GM18526 (cell line): Measurements from ENCODE around the gene AP3B2.

Experiments used
- POLR2A ChIP-seq: IDR thresholded peaks from 3 replicates; pipeline ENCODE4 v1.6.1; 2011; ENCODE audit not compliant: insufficient read length; ENCODE audit errors: extremely low read depth

Gene AP3B2

DNA sequence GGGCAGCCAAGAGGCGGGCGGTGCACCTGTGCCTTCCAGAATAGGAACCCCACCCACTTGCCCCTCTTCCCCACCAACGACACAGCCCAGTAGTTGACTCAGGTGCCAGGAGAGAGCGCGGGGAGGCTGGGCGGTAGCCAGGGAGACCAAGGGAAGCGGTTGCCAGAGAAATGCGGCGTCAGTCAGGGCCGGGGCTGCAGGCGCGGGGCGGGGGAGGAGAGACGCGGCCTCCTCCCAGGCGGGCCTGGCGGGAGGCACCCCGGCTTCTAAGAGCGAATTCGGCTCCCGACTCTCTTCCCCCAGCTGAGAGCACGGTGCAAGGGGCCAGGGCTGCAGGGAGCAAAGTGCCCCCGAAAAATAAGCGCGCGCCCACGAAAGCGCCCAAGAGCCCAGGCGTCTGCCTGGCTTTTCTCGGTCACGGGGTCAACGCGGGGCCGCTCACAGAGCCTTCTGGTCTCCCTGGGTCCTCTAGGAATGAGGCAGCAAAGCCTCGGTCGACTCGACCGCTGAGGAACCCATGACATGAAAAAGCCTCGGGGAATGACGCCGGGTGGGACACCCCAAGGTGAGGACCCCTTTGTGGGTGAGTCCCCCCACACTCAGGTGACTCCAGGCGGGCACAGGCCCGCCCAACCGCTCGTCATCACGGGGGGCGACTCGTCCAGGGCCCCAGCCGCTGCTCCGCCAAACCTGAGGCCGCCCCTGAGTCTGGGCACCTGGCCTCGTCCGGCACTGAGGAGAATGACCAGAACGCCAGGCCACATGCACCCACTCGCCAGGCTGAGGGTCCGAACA is 63.2 kb downstream of the AP3B2 start:
- TF ChIP-seq POLR2A = no peak

DNA sequence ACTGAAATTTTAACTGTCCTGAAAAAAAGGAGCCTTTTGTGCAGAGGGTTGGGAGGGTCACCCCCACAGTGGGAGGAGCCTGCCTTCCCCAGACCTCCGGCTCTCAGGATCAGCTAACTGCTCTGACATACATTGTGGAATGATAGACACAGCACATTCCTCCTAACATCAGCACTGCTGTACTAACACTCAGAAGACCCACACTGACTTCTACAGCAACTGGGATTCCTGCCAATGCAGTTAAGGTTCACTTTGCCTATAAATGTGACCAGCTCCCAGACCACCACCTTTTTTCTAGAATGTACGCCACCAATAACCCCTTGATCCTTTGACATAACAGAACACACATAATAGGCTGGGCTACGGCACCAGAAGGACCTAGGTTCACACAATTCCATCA is 65.7 kb downstream of the AP3B2 start:
- no peak for TF ChIP-seq POLR2A

DNA sequence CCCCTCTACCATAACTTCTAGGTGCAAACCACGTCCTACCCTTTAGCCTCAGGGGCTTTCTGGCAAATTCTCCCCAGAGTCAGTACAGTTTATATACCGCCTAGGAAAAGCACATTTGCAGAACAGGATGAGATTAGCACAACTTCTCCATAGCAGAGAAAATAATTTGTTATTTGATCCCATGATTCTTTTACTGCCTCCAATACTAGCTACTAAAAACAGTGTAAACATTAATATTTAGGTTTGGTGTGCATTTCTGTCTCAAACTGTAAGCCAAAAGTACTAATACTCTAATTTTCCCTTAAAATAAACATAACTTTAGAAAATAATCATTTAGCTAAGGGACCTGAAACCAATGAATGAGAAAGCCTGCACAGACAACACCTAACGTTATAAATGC is 67.0 kb downstream of the AP3B2 start:
- TF ChIP-seq POLR2A = no peak

DNA sequence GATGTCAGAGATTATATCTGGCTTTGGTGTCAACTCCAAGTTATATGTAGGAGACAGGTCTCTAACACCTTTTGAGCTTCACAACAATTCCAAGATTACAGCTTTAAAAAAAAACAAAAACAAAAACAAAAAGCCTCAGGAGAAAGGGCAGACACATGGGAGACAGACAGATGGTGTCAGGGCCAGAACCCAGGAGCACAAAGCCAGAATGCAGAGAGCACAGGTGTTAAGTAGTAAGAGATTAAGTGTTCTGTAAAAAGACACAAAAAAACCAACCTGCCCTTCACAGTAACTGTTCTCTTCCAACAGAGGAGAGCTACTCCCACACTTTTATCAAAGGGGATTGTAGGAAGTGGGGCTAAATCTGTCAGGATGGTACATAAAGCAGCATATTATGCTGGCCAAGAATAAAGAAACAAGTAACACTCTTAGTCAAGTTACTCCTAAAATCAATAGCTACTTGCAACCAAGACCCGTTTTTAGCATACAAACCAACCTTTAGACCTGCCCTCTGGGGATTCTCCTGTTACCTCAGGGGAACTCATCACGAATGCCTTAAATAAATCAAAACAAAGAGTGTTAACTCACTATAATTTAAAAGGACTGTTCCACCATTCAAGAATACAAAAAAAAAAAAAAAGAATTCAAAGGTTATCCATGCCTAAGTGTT is 68.4 kb downstream of the AP3B2 start:
- TF ChIP-seq POLR2A = no peak

DNA sequence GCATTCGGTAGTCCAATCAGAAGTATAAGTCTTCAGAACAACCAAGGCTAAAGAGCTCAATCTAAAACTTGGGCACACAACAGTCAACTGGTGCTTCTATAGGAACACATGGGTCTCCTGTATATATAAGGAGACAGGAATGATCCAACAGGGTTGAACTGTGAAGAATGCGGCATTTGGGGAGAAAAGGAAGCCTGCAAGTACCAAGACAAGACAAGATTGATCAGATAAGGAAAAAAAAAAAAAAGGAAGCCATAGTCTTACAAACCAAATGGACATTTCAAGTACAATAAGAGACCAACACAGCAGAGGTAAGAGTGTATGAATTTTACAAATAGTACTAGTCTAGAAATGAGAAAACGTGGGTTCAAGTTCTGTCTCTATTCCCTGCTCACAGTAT is 69.0 kb downstream of the AP3B2 start:
- TF ChIP-seq POLR2A = no peak

DNA sequence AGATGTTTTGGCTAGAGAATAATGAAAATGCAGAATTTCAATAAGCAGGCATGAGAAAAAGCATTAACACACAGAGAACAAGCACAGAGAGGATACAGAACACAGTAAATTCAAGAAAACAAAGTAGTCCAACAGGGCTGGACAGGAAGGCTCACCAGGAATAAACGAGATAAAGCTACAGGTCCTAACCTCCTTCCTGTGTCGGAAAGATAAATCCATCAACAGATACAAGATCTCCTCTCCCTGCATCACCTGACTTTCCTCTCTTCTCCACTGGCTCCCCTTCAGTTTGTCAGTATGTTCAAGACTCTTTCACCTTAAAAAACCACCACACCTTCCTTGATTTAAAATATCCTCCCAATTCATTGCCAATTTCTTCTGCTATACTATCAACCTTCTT is 73.9 kb downstream of the AP3B2 start:
- TF ChIP-seq POLR2A = no peak

DNA sequence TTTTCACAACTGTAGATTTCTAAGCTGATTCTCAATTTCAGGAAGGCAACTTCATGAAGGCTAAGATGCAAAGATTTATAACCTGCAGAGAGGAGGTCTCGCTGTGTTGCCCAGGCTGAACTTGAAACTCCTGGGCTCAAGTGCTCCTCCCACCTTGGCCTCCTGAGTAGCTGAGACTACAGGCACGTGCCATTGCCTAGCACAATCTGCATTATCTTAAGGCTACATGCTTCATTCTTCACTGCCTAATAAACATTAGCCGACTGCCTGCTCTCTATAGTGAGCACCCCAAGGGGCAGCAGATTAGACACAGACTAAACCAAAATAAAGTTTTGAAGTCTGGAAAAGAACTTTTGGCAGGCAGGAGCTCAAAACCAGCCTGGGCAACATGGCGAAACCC is 79.6 kb downstream of the AP3B2 start:
- TF ChIP-seq POLR2A = no peak

DNA sequence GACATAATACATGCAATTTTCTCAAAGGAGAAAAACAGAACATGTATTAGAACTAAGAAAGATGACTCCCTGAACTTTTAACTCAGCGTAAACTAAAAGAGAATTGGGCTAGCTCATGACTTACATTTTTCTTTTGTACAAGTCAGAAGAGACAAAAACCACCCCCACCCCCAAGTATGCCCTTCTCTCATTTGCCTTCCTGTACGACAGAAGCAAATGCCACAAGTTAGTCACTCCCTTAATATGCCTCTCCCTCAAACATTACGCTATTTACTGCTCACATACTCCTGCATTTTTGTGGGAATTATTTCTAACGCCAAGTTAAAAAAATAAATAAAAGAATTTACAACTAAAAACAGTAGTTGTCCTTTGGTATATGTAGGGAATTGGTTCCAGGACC is 84.5 kb downstream of the AP3B2 start:
- TF ChIP-seq POLR2A = no peak

DNA sequence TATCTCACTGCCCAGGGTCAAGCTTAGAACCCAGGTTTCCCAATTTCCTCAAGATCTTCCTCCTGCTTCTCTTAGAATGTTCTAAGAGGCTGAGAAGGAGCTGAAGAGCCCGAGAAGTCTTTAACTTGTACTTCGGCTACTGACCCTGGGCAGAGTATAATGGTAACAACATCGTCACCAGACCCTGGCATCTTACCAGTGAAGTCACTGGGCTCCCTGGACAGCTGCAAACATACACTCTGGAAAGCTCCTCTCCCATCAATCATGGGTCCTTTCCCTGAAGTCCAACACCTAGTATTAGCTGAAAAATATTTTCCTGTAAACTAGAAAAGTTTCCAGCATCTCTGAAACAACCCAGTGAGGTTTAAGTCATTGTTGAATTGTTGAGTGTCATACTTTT is 85.2 kb downstream of the AP3B2 start:
- no peak for TF ChIP-seq POLR2A

DNA sequence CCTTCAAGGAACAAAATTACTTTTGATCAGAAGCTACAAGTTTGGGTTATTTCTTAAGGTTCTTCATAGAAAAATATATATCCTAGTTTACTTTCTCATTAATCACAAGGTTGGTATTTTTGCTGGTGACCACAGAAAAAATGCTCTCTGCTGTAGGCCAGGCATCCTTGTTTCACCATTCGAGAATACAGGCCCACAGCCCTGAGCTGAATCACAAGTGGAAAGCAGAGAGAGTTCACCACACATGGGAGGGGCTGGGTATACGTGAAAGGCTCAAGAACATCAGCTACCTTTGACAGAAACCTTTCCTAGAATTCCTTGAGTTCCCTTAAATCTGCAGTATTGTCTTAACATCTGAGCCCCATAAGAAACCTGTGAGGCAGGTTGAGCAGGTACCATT is 85.7 kb downstream of the AP3B2 start:
- no peak for TF ChIP-seq POLR2A

DNA sequence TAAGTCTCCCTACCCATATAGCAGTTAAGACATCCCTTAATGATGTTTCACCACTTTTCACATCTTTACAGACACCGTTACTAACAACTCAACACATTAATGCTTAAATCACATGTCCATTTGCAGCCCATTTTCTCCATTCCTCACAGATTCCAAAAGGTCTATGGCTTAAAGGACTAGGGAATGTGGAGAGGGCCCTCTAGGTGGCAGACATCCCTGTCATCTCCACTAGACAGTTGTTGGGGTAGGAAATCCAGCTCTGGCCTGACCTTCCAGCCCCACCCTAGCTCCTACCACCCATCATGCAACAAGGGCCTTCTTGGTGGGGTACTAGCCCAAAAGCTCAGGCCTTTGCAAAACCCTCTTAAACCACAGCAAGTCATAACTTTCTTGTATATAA is 87.7 kb downstream of the AP3B2 start:
- no peak for TF ChIP-seq POLR2A

DNA sequence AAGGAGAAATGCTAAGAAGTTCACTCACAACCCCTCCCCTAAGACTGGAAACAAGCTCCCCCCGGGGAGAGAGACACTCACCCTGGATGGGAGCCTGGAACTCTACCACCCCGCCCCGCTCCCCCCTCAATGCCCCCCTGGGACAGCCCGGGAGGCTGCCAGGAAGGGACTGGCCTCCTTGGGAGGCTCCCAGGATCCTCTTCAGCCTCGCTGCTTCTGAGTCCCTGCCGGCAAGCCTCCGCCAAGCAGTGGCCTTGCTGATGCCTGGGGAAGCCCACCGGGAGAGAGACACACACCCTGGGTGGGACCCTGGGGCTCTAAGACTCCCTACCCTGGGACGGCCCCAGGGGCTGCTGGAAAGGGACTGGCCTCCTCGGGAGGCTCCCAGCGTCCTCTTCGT is 95.9 kb downstream of the AP3B2 start:
- no peak for TF ChIP-seq POLR2A

DNA sequence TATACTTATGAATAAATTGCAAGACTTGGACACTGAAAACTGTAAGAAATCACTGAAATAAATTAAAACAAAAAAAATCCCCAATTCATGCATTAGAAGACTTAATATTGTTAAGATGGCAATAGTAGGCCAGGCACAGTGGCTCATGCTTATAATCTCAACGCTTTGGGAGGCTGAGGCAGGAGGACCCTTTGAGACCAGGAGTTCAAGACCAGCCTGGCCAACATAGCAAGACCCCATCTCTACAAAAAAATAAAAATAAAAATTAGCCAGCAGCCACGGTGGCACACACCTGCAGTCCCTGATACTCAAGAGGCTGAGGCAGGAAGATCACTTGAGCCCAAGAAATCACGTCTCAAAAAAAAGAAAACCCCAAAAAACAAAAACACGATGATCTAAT is 98.3 kb downstream of the AP3B2 start:
- no peak for TF ChIP-seq POLR2A
